IPS-18c (cell line): ENCODE measurements around the gene CLDN1.

Experiments used
- H3K4me3 ChIP-seq: 2 replicates; pipeline ENCODE4 v1.7.0; 2013; ENCODE audit warnings: low read depth, mild to moderate bottlenecking, low read length, moderate library complexity; ENCODE audit not compliant: insufficient read depth
- H3K9me3 ChIP-seq: one replicate; pipeline ENCODE4 v1.6.1; 2013; ENCODE audit warnings: mild to moderate bottlenecking, low read length, moderate library complexity; ENCODE audit not compliant: control insufficient read depth, insufficient read depth

CLDN1 gene

GRCh38 chr3:190339130-190339529 lies 16.9 kb upstream of the CLDN1 start:
- Histone ChIP-seq H3K4me3 (no peak overlapping the region), H3K9me3 (peaks cover 3% of the 10 kb centered on the region)

- peaks cover 3% of the 10 kb centered on the region for H3K9me3 ChIP-seq
- H3K4me3 ChIP-seq = no peak overlapping the region
These were observed 16.5 kb upstream of the CLDN1 start for GRCh38 chr3:190338717-190339116.

- no peak overlapping the region for H3K4me3 ChIP-seq
These were observed 15.1 kb upstream of the CLDN1 start for GRCh38 chr3:190337301-190337700.

GRCh38 chr3:190336516-190337189 lies 14.4 kb upstream of the CLDN1 start:
- peaks cover 3% of the 10 kb centered on the region for H3K9me3 ChIP-seq
- H3K4me3 ChIP-seq = no peak overlapping the region

More at GRCh38 chr3:190337301-190337700, 15.1 kb upstream of the CLDN1 start:
- peaks cover 3% of the 10 kb centered on the region for H3K9me3 ChIP-seq

GRCh38 chr3:190333961-190334360 lies 11.7 kb upstream of the CLDN1 start:
- Histone ChIP-seq H3K9me3 (no peaks in the 10 kb centered on the region), H3K4me3 (no peak overlapping the region)

DNA sequence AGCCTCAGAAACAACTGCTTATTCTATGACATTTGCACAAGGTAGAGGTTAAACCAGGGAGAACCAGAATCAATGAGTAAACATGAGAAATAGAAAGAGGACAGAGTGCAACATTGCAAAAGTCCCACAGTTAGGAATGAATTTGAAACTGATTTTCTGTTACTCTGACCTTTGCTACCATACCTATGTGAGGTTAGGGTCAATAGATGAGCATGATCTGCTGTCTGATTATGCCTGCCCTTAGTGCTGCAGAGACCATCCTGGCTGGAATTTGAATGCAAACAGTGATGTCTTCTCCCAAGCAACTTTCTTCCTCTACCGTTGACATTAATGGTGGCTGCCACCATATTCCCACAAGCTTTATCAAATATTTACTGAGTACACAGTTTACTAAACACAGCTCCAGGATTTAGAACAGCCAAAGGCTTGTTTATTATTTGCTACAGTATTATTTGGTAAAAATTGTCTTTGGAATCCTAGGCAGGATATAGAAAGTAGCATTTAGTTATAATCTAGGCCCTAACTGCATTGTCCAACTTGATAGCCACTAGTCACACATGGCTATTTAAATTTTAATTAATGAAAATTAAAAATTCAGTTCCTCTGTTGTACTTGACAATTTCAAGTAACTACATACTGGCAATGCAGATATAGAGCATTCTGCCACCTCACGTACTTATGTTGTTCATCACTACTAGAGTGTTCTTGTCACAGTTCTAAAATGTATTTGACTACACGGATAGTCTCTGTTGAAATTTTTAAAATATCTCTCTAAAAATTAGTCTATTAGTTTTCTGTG lies 8.9 kb upstream of the CLDN1 start:
- Histone ChIP-seq H3K4me3 (no peak overlapping the region), H3K9me3 (no peaks in the 10 kb centered on the region)

DNA sequence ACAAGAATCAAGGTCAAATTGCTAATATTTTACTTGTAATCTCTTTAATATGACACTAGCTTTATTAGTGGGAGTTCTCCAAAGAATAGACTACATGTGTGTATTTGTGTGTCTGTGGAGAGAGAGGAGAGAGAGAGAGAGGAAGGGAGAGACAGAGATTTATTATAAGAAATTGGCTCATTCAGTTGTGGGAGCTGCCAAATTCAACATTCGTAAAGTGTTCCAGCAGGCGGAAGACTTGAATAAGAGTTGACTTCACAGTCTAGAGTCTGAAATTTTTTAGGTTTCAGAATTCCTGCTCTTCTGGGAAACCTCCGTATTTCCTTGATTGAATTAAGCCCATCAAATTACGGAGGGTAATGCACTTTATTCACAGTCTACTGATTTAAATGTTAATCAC lies 4.7 kb upstream of the CLDN1 start:
- no peaks in the 10 kb centered on the region for H3K9me3 ChIP-seq
- no peak overlapping the region for H3K4me3 ChIP-seq

GRCh38 chr3:190326361-190326760 lies 4.1 kb upstream of the CLDN1 start:
- Histone ChIP-seq H3K9me3 (no peaks in the 10 kb centered on the region), H3K4me3 (no peak overlapping the region)

DNA sequence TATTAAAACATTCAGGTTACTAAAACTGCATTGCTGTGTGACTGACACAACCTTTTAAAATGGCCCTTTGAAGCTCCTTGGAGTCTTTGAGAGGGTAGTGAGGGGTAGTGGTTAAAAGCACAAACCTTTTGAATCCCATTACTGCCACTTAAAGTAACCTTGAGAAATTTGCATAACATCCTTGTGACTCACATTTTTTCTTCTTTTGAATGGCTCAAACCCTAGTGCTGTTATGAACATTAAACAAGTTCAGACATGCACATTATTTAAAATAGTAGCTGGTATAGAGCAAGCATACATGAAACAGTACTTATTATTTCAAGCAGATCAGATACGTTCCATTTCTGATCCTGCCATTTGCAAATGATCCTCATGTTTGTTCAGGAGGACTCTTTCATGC lies 3.7 kb upstream of the CLDN1 start:
- no peaks in the 10 kb centered on the region for H3K9me3 ChIP-seq
- no peak overlapping the region for H3K4me3 ChIP-seq

- Histone ChIP-seq H3K9me3 (no peaks in the 10 kb centered on the region), H3K4me3 (no peak overlapping the region)
These were observed 990 bp upstream of the CLDN1 start for GRCh38 chr3:190323246-190323626.

DNA sequence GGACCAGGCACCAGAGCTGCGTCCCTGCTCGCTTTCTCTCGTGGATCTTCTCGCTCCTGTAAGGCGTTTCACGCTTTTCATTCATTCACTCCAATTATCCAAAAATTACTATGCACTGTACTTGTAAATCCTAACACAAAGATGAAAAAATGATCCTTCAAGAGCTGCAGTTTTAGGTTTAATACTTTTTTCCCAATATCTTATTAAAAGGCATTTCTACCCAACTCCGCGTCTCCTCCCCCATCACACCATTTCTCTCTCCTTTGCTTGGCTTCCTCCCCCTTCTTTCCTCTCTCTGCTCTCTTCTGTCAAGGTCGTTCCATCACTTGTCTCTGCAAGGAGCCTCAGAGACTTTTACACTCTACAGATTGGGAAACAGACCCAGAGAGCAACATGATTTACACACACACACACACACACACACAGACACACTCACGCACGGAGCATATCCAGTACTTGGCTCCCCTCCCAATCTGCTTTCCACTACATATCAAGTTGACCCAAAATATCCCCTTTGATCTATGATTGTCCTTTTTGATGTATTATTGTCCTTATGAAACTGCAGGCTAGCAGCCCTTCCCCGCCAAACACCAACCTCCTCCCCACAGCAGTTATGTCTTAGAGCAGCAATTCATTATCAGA lies 479 bp upstream of the CLDN1 start:
- Histone ChIP-seq H3K4me3 (peak overlapping the region; percentile 74; the same call in 1 of the 2 replicates), H3K9me3 (no peaks in the 10 kb centered on the region)

- Histone ChIP-seq H3K9me3 (no peaks in the 10 kb centered on the region), H3K4me3 (no peak overlapping the region)
These were observed 1.5 kb downstream of the CLDN1 start for GRCh38 chr3:190320594-190321362.

- Histone ChIP-seq H3K9me3 (no peaks in the 10 kb centered on the region), H3K4me3 (no peak overlapping the region)
These were observed 2.6 kb downstream of the CLDN1 start for GRCh38 chr3:190319660-190320059.

GRCh38 chr3:190318666-190319065 lies 3.6 kb downstream of the CLDN1 start:
- H3K9me3 ChIP-seq = no peaks in the 10 kb centered on the region
- H3K4me3 ChIP-seq = no peak overlapping the region

GRCh38 chr3:190314741-190315140 lies 7.5 kb downstream of the CLDN1 start:
- no peak overlapping the region for H3K4me3 ChIP-seq

DNA sequence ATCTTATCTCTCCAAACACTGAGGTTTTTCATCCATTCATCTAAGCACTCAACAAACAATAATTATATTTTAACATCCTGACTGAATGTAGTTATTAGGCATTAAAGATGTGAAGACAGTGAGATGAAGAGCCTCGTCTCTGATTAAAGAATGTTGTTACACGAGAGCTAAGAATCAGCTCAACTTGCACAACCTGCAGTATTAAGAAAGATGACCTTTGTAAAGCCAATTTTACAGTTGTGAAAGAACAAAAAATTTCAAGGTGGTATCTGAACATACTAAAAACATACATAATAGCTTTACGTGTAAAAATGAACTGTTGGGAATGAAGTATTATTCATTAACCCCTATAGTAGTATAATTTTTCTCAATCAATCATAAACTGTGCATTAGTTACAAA lies 12.8 kb downstream of the CLDN1 start:
- peaks cover 2% of the 10 kb centered on the region for H3K9me3 ChIP-seq
- H3K4me3 ChIP-seq = no peak overlapping the region

More at GRCh38 chr3:190314741-190315140, 7.5 kb downstream of the CLDN1 start:
- peaks cover 2% of the 10 kb centered on the region for H3K9me3 ChIP-seq

DNA sequence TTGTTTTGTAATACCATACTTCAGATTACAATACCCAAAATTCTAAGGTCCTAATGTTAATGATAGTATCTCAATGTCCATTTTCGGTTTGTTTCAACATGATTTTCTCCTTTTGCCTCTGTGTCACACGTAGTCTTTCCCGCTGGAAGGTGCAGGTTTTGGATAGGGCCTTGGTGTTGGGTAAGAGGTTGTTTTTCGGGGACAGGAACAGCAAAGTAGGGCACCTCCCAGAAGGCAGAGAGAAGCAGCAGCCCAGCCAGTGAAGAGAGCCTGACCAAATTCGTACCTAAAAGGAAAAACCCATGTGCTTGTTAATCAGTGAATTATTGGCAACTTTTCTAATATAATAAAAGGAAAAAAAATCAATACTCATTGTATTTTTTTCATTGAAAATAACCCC lies 14.1 kb downstream of the CLDN1 start:
- H3K9me3 ChIP-seq = peaks cover 2% of the 10 kb centered on the region
- H3K4me3 ChIP-seq = no peak overlapping the region
